Measurements from ENCODE around the gene CFAP100.

CFAP100 gene

DNA sequence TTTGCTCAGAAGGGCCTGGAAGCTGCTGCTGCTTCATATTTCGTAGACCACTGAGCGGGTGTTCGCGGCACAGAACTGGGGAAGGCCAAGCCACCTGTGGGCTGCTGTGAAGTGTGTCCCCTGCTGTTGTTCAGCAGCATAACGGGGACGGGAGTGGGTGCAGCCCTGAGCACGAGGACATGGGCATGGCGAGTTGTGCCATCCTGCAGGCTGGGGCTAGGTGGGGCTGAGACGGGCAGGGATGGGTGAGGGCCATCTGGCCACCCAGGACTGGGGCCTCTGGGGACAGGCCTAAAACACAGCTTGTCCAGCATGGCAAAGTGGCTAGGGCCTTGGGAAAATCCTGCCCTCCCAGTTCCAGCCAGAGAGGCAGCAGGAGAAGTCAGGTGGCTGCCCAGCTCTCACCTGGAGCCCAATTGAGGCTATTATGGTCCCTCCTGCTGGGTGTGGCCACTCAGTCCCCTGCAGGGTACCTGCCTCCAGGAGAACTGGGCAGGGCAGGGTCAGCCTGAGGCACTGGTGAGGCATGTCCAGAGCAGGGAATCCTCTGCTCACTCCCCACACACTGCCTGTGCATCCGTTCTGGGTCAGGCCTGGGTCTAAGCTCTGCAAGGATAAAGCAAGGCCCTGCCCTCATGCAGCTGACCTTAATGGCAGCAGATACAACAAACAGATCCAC, 29.5 kb downstream of the CFAP100 start:
- no peak for DNase-seq

DNA sequence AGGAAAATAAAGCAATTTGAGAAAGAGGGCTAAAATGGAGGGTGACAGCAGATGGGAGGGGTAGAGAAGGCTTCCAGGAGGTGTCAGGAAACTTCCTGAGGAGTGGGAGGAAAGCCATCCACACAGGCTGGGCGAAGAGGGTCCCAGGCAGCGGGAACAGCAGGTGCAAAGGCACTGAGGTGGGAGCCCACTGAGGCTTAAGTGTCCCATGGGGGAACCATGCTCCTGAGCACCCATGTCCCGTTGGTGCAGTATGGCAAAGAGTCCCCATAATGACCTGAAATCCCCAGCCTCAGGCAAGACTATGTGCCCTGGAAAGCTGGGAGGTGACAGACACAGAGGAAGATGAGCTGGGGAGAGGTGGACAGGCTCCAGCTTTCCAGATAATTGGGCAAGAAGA, 30.0 kb downstream of the CFAP100 start:
- DNase-seq: no peak

DNA sequence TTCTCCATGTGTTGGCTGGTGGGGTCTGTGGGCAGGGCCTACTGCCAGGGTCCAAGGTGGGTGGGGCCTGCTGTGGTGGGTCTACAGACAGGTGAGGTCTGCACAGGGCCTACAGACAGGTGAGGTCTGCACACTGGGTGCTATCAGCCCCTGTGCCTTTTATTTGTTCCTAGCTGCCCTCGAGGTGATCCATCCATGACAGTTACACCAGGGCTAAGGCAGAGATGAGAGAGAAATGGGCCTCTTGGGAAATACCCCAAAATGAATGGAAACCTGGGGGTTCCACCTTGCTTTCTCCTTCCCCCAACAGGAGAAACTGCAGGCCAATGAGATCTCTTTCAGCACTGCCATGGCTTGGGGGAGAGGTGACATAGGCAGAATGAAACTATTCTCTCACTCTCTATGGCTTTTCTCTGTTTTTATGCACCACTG, 36.4 kb downstream of the CFAP100 start:
- no peak for DNase-seq

DNA sequence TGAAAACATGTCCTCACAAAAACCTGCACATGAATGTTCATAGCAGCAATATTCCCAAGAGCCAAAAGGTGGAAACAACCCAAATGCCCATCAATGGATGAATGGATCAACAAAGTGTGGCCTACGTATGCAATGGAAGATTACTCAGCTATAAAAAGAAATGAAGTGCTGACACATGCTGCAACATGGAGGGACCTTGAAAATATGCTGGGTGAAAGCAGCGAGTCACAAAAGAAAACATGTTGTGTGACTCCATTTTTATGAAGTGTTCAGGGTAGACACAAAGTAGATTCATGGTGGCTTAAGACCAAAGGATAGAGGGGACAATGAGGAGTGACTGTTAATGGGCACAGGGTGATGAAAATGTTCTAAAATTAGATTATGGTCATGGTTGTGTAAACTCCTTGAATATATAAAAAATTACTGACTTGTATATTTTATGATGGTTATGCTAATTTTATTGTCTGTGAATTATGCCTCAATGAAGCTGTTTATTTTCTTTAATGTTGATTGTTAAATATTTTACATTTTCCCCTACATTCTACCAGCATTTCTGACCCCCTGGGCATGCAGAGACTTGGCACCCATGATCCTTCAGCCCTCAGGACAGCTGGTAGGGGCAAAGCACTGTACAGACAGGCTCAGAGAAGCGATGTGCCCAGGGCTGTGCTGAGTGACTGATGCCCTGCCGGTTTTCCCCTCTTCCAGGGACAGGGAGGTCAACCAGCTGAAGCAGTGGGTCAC, 37.8 kb downstream of the CFAP100 start:
- no peak for DNase-seq

DNA sequence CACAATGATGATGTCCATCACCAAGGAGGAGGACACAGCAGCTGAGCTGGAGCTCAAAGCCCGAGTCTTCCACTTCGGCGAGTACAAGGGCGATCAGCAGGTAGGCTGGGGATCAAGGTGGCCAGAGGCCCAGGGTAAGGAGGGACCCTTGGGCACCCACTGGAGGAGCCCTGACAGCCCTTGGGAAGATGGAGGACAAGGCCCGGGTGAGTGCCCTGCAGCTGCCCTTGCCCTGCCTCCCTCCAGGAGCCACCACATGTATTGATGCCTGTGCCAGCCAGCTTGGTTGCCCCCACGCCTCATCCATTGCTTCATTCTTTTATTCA, 38.4 kb downstream of the CFAP100 start:
- no peak for DNase-seq

DNA sequence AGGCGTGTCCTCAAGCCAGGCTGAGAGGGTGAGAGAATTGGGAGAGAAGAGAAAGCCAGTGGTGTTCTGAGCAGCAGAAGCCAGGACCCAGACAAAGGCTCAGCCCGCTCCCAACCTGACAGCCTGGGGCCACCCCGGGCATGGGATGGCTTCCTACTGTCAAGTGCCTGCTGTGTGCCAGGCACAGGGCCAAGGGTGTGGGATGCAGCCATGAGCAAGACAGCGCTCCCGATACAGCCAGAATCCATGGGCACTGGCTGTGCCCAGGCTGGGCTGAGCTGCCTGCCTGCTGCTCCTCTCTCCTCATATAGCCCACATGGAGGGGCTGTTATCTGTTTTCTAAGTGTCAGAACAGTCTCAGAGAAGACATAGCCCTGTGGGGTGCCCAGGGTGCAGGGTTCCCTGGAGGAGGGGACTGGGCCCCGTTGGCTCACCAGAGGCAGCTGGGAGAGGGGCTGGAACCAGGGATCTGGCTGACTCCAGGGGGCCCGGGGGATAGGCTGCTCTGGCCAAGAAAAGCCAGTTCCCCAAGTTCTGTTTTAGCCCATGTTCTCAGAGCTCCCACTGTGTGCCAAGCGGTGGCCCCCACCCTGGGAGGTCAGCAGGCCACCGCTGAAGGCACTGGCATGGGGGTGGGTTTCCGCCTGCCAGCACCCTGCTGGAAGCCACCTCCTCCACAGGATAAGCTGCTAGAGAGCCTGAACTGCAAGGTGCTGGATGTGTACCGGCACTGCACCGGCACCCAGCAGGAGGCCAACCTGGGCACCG, 39.0 kb downstream of the CFAP100 start:
- DNase-seq: no peak

DNA sequence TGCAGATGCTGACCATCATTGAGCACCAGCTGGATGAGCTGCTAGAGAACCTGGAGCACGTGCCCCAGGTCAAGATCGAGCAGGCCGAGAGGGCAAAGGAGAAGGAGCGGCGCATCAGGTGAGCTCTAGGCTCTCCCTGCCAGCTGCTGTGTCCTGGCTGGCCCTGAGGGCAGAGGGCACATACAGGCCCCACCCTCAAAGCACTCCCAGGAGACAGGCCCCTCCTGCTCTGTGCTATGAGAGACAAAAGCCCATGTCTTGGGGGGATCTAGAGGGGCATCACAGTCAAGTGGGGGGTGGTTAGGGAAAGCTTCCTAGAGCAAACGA, 39.5 kb downstream of the CFAP100 start:
- DNase-seq: no peak

DNA sequence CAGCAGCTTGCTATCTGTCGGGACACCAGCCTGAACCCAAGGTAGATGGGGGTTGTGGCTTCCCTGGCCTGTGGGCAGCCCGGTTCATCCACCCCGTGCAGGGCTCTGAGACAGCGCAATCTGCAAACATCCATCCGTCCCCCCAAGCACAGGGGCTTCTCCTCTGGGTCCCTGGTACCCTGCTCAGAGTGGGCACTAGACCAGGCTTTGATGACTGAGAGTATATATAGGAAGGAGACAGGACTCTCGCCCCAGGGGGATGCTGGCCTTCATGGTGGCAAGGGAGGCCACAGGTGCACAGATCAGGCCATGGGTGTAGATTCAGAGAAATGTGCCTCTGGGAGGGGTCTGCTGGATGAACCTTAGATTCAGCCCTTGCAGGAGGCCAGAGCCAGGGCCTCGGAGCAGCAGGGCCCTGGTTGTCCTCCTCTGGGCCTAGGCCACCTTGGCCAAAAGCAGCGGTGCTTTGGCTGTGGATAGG, 40.3 kb downstream of the CFAP100 start:
- DNase-seq: no peak

DNA sequence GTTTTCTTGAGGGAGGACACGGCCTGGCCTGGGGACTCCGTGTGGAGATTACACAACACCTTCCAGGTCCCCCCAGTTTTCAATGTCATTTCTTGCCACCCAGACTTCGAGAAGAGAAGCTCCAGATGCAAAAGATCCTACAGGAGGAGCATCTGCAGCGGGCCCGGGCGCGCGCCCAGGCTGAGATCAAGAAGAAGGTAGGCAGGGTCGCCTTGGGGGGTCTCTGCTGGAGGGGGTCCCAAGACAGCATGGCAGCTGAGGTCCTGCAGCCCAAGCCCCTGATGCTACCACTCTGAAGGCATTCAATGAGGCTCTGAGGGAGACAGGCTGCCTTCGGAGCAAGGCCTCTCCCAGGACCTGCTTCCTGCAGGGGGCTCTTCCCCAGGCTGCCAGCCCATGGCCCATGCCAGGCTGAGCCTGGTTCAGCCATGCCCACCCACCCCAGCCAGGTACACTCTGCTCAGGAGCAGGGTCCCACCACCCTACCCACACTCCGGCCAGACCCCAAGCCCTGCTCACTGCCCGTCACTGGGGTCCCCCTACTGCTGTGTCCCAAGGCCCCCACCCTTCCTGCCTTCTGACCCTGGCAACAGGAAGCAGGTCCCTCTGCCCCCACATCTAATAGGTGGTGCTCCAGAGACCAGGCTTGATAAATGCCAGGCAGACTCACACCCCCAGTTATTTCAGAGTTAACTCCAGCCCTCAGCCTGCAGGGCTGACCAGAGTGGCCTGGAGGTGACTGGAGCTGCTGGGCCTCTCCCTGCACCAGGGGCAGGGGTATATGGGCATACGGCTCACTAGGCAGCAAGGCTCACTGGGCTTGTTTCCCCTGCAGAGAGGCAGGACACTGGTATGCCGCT, 41.0 kb downstream of the CFAP100 start:
- no peak for DNase-seq

DNA sequence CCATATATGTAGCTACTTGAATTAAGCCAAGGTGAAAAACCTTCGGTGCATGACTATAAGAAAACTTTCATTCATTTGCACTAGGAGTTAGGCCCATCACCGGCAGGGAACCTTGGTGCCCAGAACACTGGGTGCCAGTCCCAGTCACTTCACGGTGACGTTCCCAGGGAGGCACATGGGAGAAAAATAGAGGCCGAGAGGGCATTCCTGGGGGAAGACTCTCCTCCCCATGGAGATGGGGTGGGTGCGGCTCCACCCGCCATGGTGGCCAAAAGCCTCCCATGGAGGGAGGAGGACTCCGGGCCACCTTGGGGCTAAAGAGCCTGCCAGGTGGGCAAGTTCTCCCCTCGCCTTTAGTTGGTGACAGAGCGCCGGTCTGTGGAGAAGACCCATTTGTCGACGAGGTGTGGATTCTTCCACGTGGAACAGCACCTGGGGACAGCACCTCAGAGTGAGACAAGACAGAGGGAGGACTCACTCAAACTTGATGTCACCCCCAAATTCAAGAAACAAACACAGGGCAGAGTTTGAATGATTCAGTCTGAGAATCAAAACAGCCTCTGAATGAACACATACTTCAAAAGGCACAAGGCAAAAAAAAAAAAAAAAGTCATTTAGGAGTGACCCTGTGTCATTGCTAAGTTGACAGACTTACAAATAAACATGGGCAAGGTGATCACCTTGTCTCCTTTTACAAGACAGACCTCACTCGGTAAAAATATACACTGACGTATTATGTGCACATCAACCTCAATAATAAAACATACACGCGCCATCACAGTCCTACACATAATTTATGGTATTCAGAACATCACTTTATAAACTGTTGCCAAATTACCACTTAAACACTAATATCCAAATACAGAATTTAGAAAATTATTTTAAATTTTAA, 42.4 kb downstream of the CFAP100 start:
- no peak for DNase-seq

DNA sequence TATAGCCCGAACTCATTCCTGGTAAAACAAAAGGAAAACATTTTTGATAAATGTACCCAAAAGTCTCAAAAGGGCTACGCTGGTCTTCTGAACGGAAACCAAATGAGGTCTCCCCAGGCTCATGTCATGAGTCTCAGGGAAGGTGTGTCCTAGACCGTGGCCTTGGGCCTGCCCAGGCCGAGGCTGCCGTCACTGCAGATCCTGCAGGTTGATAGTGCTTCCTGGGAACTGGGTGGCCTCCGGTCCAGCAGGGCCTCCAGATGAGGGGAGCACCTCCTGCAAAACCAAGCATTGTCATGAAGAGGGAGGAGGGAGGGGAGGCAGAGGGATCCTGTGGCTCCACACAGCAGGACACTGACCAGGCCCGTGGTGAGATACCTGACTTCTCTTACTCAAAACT, 43.5 kb downstream of the CFAP100 start:
- no peak for DNase-seq

DNA sequence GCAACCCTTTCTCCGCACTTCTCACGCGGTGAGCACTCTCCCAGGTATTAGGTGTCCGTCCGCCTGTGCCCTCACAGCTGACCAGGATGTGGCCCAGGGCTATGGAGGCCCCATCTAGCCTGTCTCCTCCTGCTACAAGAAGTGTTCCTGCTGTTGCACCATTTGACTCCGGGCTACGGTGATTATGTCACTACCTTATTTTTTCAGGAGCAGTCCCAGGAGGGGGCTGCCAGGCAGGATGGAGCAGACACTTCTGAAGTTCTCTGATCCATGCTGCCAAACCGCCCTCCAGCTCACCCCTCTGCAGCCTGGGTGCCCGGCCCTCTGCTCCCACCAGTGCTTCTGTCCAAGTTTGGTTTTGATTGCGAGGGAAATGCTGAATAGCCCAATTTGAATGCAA, 44.0 kb downstream of the CFAP100 start:
- DNase-seq: no peak

DNA sequence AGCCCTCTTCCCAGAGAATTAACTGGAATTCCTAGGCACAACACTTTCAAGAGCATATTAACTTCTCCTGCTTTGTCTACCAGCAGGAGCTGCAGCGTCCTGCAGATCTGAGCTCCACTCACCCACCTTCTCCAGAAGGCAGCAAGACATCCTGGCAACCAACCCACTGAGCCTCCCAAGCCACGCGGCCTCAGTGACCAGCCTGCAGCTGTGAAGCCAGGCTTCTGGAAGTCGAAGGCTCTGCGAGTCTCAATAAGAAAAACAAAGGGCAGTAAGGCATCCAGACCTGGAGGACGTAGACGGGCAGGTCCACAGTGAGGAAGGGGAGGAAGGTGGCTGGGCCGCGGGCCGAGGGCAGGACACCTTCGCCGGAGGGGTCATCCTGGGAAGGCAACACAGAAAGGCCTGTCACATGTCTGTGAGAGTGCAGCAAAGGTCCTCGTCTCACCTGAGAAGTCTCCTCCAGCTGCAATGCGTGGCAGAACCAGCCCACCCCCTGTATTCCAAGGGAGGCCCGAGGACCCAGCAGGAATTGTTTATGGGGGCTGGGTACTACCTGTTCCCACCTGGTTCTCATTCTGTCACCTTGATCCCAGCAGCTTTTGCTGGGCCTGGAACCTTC, 44.7 kb downstream of the CFAP100 start:
- no peak for DNase-seq

DNA sequence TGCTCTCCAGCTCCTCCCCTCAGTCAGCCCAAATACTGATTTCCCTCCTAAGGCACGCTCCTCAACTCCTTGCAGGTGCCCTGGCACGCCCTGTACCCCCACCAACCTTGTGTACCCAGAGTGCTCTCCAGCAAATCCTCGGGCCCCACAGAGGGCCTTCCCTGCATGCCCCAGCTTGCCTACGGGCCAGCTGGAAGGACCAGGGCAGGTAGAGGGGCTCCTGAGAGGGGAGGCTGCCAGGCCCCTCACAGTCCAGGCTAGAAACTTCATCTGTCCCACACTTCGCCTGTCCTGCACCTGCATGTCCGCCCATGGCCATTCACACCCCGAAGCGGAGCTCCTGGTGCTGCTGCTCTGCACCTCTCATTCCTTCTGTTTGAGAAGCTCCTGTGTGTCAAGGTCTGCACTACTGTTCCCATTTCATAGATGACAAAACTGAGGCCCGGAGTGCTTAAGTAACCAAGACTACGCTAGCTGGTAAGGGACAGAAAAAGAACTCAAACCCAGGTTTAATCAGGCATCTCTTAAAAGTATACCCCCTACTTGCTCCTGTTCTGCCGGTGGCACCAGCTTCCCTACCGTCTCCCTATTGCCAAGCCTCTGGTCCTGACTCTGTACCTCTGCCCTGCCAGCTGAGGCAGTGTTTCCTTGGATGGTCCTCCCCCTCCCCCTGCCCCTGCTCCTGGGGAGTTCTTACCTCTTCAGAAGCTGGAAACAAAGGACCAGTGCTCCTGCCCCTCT, 45.4 kb downstream of the CFAP100 start:
- DNase-seq: no peak

DNA sequence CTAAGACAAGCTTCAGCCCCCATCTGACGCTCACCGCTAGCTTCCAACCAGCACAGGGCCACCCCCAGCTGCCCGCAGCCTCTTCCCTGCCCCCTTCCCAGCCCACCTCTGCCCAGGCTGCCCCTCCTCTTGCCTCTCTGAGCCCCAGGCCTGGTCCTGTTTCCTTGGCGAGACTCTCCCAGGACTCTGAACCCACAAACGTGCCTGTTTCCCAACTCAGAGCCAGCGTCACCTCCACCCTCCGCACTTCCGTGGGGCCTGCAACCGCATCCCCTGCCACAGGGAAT, 45.9 kb downstream of the CFAP100 start:
- DNase-seq: no peak

DNA sequence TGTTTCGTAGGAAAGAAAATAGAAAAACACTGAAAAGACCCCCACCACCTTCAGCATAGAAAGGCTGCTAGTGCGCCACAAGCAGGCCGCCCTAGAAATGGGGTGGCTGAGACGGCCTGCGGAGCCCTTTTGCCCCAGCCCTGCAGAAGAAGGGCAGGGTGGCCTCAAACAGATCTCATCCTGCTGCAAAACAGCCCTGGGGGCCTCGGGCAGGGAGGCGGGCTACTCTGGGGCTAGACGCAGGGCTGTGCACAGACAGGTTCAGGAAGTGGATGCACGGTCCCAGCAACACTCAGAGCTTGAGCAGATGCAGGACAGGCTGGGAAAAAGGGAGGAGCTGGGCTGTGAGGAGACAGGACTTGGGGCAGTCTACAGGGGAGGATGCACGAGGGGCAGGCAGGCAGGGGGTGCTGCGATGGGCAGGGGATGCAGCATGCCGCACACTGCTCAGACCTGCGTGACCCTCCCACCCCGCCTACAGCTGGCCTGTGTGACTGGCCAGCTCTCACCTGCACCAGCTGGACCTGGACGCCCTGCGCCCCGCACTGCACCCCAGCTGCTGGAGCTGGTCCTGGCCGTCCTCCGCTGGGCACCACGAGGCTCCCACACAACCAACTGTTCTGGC, 46.7 kb downstream of the CFAP100 start:
- DNase-seq: no peak

DNA sequence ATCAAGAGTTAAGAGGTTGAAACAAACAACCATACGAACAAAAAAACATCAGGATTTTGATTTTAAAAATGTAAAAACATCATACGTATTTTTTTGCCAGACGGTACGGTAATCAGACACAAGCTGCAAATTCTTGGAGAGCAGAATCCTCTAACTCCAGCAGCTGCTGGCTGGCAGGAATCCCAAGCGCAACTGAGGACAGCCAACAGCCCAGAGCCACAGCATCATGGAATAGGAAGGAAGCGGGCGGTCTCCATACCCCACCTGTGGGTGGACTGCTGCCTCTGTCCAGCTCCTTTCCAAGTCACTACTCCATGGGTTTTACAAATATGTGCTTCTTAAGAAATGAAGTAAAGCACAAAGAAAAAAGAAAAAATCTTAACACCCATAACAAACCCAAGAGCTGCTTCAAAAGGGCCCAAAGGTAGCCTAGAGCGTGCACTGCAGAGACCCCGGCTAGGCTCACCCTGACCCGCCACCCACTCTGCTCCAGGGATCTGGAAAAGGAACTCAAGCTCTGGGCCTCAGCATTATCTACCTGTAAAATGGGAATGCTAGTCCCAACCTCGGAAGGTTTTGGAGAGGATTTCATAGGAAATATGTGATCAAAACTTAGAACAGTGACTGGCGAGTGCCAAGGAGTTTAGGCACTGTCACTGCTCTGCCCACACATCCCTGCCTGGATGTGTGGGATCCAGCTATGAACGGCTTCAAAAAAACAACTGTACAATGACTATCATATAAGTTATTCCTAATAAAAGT, 47.6 kb downstream of the CFAP100 start:
- DNase-seq: no peak

DNA sequence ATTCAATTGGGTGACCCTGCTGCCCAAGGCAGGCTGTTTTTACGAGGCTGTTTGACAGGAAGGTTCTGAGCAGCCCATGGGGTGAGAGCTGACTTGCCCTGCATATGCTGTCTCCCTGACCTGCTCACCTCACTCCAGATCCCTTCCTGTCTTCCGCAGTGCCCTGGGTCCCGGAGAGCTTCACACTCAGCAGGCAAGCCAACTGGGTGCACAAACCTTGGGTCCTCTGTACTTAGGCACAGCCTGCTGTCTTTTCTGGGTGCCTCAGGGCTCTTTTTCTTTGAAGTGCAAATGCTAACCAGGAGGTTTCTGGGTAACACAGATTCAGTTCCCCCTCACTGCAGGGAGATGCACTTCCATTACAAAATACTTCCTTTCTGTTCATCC, 48.1 kb downstream of the CFAP100 start:
- no peak for DNase-seq

DNA sequence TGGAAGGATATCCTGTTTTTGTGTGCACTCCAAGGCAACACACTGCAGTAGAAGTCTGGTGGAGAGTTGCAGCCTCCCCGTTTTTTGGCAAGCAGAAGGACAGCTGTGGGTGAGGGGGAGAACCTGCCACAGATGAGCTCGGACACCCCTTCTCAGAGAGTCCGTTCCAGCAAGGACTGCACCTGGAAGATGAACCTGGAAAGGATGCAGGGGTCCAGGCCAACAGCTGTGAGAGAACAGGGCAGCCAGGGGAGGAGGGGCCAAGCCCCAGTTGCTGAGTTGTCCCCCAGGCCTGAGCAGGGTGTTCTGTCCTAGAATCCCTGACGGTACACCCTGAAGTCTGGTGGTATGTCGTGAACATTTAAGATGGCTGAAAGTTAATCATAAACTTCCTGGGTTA, 50.8 kb downstream of the CFAP100 start:
- no peak for DNase-seq

DNA sequence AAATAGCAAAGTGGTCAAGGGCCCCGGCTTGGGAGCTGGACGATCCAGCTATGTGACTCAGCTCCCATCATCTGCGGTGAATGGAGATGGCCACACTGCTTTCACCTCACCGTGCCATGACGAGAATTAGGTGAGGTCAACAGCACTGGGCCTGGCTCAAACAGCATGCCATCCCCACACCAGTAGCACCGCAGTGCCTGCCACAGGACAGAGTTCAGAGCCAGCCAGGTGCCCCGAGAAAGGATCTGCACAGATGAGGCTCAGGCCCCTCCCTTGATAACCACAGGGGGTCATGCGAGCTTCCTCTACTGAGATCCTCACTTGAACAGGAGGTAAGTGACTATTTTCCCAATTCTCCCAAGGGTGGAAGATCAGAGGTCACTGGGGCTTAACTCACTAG, 51.6 kb downstream of the CFAP100 start:
- no peak for DNase-seq

Measured in NCI-H2227 treated with DMSO at 0.1 percent for 48 hours (cell line).